HG02981 (cell line): ENCODE results near the gene ZSWIM6.
A peak's percentile ranks its signal among the peaks of the same experiment; 100 is the strongest.
"Not testable (repeated sequence)": the region's sequence is repeated elsewhere in the genome, so short reads cannot be mapped to it uniquely, and the experiment has no call there.

Experiments
- ATAC-seq: cut with Tn5 transposase; IDR thresholded peaks from one replicate; pipeline ENCODE4 v1.9.1; 2021; ENCODE audit warnings: mild to moderate bottlenecking, moderate library complexity; ENCODE audit not compliant: unreplicated experiment

ZSWIM6 gene

DNA sequence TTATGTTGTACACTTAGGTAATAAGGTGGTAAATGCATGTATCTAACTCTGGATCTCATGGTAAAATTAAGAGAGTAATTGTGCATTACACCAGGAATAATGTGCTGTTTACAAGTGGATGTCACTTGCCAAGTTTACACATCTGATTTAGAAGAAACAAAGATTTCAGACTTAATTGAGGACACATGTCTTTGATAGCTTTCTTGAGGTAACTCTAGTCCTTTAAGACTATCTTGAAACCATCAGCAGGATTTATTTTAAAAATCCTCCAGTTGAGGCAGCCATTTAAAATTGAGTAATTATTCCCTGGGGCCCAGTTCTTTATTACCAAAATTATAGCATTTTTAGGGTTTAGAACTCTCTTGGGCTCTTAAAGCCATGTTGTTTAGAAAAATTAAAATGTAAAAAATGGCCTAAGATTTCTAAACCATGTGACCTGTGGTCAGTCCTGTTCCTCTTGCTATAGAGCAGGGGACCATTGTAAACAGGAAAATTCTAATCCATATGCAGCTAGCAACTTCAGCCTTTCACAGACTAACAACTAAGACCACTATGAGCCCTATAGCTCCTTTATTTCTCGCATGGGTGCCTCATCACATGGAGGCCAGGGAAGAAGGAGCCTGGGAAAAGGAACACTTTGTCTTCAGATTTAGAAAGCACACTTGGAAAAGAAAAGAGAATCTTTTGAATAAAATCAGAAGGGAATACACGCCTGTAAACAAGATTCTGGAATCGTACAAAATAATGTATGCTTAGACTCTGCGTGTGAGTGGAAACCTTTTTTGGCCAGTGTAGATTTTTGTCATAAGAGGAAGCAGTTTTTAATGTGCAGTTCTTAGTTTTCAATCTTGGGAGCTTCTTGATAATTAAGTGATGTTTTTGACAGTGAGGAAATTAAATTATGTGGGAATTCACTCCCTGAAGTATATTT is 71.2 kb downstream of the ZSWIM6 start:
- no peak for ATAC-seq

DNA sequence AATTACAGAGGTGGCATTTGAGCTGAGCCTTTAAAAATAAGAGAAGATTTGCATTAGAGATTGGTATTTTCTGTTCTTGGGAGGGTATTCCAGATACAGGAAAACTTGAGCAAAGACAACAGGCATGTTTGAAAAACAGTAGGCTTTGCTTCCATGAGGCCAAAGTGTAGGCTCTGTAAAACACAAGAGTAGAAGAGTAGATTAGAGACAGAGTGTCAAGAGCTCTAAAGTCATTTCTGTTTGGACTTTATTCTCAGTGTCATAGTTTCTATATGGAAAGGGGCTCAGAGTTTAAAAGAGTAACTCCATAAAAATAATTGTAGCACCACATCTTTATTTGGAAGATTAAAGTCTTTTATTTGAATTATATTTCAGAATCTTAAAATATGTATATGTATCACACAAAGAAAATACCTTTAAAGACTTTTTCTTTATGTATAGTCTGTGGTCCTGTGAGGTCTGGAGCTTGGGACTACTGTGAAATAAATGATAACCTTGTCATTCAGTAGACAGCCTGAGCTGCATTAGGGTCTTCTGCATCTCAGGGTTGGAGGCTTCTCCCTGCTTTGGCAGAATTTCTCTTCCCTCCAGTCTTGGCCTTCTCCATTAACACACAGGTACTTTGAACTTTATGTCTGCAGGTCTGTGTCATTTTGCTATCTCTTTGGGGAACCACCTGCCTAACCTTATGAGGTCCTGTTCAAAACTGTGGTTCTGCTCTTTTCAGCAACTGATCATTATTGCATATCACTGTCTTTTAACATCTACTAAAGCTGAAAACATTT is 73.6 kb downstream of the ZSWIM6 start:
- ATAC-seq, result no peak

DNA sequence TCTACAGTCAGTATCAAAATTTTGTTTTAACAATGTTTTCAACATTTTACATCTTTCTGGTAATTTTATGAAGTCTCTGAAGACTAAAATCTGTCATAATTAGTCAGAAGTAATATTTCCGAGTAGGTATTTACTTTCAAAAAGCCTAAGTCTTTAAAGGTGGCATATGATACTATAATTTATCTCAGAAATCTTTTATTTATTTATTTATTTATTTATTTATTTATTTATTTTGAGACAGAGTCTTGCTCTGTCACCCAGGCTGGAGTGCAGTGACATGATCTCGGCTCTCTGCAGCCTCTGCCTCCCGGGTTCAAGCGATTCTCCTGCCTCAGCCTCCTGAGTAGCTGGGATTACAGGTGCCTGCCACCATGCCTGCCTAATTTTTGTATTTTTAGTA is 74.4 kb downstream of the ZSWIM6 start:
- ATAC-seq, result not testable (repeated sequence)

DNA sequence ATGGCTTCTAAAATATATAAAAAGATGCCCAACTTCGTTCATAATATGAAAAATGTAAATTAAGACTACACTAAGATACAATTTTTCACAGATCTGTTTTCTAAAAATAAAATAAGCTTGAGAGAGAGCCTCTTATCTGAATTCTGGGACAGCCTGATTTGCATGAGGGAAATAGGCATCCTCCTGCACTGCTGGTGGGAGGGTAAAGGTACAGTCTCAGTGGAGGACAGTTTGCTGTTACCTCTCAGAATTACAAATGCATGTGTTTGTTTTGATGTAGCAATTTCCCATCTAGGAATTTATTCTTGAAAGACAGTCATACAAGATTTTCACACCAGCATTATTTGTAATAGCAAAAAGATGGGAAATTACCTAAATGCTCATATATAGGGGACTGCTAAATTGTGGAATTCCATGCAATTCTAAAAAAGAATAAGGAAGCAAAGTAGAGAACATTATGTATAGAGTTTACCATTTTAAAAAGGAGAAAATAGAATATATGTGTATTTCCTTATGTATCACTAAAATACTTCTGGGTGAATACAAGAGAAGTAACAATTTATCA is 75.7 kb downstream of the ZSWIM6 start:
- ATAC-seq, result no peak

DNA sequence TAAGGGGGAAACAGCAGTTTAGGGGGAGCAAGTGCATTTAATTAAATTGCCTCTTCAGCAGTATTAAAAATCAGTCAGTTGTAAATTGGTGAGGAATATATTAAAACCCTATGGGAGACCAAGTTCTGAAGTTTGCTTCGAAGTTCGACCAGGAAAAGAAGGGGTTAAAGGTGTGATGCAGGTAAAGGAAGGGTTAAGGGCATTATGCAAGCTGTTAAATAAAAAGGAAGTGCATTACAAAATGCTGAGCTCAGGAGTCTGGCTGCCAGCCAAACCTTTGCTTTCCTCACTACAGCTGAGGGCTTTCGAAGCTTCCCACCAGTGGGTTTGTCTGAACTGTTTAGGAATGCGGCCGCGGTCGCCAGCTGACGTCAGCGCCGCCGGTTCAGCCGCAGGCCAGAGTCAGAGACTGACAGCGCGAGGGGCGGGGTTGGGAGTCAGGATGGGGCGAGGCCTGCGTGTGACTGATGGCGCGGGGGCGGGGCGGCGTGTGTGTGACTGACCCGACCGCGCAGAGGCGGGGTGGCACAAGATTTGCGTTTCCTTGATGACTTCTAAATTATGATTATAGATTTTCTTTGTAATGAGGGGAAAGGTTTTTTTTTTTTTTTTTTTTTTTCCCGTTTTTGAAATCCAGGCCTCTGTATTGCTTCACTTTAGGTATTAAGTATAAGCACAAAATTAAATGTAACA is 76.6 kb downstream of the ZSWIM6 start:
- ATAC-seq, result peak; percentile 100

DNA sequence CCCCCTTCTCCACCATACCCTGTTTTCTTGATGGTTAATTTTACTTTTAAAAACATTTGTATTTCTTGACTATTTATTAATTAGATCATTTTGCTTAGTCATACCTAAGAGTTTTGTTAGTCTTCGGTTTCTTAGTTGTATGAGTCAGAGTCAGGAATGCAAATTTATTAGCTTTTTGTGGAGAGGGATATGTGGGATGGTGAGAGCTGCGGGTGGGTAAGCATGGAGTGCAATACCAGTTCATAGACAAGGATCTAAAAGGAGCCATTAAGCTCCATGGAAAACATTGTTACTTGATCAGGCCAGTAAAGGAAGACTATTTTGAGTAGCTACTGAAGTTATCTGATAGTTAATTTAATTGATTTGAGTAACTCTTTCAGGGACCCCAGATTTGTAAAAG is 77.5 kb downstream of the ZSWIM6 start:
- ATAC-seq, result no peak

DNA sequence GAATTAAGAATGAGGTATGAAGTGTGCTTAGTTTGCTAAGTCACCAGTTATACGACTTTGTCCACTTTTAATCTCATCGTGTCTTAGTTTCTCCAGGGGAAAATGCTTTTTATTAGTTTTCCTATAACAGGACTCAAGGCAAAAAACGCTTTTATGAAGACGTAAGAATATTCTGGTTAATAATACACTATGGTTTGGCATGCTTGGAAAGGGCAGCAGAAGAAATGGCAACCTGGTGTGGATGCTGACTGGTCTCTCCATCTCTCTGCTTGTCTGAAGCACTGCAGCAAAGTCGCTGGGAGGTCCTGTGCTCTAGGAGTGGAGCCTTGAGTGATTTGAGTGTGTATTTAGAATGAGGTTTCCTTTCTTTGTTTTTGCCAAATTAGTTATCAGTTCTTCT is 78.8 kb downstream of the ZSWIM6 start:
- no peak for ATAC-seq

DNA sequence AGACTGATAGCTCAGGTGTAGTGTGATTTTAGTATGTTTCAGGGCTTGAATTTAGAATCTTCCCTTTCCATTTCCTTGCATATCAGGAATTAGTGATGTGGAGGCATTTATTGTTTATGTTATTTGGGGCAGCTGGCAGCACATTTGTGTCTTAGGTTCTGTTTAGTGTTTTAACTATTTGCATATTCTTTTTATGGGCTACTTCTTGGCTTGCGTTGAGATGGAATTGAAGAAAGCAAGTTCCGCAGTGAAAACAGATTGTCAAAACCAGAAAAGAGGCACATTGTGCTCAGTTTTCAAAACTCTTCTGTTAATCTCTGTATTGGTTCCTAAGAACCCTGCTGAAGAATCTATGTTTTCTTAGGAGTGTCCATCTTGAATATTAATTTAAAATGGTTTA is 80.3 kb downstream of the ZSWIM6 start:
- ATAC-seq, result no peak

DNA sequence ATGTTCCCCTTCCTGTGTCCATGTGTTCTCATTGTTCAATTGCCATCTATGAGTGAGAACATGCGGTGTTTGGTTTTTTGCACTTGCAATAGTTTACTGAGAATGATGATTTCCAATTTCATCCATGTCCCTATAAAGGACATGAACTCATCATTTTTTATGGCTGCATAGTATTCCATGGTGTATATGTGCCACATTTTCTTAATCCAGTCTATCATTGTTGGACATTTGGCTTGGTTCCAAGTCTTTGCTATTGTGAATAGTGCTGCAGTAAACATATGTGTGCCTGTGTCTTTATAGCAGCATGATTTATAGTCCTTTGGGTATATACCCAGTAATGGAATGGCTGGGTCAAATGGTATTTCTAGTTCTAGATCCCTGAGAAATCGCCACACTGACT is 81.1 kb downstream of the ZSWIM6 start:
- not testable (repeated sequence) for ATAC-seq

DNA sequence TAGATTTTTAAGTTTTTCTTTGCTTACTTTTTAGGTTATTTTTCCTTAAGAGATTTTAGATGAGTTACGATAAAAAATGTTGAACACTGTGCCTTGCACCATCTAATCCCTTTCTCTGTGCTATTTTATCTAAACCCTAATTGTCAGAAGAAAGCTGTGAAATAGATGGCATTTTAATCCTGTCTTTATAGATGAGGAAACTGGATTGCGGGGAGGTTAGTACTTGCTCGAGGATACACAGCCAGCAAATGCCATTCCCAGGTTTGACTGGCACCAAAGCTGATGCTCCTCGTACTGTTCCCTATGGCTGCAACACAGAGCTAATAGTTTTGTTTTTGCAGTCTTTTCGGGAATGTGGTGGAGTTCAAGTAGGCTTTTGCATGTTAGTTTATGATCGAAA is 82.7 kb downstream of the ZSWIM6 start:
- no peak for ATAC-seq

DNA sequence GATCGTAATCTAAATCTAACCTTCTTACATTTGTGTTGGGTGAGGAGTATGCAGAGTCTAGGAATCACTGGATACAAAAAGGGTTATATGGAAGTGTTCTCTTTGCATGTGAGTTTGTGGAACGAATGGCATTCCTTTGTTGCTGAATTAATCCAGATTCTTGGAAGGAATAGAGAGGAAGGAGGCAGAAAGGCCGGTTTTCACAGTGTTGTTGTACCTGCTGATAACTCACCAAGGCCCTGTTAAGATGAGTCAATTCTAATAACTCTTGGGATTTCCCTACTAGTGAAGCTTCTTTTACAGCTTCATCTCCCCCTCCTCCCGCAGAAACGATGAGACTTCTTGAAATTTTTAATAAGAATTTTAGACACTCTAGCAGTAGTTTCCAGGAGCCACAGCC is 84.0 kb downstream of the ZSWIM6 start:
- no peak for ATAC-seq

DNA sequence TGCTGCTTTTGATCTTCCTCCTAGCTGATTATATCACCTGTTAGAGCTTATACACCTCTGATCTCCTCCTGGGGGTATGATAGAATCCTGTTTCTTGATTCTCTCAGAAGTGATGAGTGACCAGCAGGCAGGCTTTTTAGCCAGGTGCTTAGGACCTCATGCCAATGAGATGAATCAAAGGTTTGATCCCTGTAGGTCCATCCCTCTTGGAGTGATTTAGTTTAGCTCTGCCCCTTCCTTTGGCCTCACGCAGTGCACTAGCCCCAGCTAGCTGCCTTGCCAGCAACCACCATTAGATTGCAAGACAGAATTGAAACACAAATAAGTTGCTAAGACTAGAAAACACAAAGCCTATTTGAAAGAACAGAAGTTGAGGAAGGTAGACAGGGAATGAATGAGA is 84.4 kb downstream of the ZSWIM6 start:
- no peak for ATAC-seq

DNA sequence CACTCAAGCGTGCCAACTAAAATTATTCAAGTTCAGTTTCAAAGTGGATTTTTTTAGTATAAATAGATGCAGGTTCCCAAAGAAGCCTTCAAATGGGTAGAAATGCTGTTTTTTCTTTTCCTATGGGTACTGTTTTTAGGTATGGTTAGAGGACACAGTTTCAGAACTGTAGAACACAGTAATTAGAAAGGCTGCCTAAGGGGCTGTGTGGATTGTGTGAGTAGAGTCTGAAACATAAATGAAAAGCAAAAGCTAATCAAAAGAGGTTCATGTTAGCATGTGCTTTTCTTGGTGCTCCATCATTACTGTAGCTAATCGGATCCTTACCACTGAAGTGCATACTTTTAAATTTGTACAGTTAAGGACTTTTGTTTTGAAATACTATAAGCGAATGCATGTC is 85.3 kb downstream of the ZSWIM6 start:
- ATAC-seq, result no peak

DNA sequence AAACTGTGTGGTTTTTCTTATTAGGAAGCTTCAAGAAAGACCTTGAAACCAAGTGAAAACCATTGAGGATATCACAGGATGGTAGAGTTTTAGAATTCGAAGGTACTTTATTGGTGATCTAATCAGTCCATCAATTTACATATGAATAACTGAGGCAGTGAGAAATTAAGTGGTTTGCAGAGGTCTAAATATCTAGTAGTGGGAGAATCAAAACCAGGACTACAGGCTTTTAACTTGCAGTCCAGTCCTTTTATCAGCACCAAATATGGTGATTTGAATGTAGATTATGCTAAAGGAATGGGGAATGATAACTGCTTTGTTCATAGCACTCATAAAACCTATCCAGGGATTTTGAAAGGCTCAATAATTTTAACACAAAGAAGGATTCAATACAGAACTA is 85.8 kb downstream of the ZSWIM6 start:
- no peak for ATAC-seq

DNA sequence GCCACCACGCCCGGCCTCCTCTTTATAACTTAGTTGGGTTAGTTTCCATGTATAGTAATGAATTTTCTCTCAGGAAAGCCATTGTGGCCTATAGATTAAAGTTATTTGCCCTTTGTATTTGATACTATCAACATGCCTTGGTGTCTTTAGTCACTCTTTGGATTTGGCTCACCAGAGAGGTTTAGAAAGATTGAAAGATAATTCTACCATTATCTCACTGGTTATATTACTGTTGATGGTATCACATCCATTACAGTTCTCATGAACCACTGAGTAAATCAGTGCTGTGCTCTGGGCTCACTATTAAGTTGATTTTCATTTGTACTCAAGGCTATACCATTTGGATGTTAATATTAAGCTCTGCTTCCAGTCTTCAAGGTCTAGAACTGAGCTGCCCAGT is 87.0 kb downstream of the ZSWIM6 start:
- no peak for ATAC-seq

DNA sequence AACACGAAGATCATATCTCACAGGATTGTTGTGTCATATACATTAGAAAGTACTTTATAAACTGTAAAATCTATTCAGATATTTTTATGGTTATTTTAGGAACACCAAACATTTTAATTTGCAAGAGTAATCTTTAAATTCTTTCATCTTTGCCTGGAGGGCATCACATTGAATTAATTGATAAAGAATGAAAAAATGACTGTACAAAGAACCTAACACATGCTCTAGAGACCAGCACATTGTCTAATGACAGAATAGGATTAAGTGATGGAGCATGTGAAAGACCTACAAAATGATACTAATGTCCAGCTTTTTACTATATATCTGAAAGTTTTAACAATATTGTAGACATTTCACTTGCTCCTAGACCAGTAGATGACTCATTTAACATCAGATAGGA is 88.0 kb downstream of the ZSWIM6 start:
- no peak for ATAC-seq

DNA sequence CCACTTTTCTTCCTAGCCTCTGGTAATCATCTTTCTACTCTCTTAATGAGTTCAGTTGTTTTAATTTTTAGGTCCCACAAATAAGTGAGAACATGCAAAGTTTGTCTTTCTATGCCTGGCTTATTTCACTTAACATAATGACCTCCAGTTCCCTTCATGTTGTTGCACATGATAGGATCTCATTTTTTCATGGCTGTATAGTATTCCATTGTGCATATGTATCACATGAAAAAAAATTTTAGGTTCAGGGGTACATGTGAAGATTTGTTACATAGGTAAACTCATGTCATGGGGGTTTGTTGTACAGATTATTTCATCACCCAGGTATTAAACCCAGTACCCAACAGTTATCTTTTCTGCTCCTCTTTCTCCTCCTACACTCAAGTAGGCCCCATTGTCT is 89.2 kb downstream of the ZSWIM6 start:
- not testable (repeated sequence) for ATAC-seq

DNA sequence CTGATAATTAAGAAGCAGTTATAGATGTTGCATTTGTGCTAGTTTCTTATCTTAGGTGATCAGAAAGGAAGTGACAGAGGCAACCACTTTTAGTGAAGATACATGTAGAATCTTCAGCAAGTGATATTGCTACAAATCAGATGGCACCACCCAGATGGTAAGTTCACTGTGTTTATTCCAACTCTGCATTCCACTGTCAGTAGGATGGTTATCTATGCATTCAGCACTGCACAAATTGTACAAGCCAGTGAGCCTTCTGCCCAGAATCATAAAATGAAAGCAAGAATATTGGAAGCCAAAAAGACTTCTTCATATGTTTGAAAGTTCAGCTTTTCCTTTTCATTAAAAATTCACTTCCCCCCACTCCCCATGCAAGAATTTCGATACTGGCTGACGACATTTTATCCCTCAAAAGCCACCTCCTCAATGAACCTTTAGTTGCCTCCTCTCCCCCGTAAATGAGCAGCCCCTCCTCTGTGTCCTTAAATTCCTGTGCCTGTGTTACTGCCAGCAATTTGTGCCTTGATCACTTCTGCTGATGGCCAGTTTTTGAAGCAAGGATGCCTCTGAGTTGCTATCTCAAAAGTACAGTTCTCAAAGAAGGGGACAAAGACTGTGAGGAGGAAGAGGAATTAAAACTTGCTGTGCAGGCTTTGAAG is 91.6 kb downstream of the ZSWIM6 start:
- ATAC-seq, result no peak

DNA sequence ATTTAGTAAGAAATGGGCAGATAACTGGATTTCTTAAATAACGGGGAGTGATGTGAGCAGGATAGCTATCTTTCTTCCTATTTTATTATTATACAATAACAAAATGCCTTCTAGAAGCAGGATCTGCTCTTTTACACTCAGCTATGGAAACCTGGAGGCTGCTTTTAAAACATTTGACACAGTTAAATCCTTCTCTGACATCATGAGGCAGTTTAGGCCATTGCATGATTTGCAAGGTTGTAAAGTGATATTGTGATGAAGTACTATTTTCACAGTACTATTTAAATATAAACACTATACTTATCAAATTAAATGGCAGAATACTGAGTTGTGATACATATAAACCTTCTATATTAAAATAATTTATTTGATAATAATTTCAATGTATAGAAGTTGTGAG is 93.9 kb downstream of the ZSWIM6 start:
- ATAC-seq, result no peak

DNA sequence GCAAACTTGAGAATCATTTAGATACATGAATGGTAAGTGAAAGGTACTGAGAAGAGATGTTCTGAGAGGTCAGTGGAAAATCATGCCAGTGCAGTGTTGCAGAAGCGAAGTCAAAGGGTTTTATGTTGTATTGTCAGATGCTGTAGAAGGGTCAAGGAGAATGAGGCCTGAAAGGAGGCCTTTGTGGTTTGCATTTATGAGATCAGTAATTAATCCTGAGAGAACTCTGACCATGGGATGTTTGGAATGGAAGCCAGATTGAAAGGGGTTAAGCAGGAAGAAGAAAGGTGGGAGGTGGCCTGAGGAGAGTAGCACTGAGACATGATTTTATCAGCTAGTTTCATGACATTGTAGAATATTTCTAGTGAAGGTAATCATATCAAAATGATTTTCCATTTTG is 97.8 kb downstream of the ZSWIM6 start:
- ATAC-seq, result no peak
